Putamen (tissue), 1 donor: Measurements from ENCODE around the gene CELF2.
"Not testable (repeated sequence)": the region's sequence is repeated elsewhere in the genome, so short reads cannot be mapped to it uniquely, and the experiment has no call there.

ENCODE experiments used
- DNase-seq: peaks from one replicate; pipeline ENCODE4 v3.0.0-alpha.2; 2016; ENCODE audit warnings: low spot score

CELF2 gene

DNA sequence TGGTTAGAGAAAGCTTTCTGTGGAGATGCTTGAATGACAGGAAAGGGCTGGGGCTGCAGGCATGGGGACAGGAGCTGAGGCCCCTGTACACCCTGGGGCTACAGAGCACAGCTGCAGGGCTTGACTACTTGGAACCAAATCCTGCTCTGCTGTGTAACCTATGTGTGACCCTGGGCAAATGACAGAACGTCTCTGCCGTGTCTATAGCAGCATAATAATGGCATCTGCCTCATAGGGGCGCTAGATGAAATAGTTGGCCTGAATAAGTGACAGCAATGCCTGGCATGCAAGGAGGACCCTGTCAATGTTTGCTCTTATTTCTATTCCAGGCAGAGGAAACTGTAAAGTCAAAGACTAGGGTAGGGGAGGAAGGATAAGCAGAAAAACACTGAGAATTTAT, 339.8 kb downstream of the CELF2 start:
- DNase-seq, result no peak

DNA sequence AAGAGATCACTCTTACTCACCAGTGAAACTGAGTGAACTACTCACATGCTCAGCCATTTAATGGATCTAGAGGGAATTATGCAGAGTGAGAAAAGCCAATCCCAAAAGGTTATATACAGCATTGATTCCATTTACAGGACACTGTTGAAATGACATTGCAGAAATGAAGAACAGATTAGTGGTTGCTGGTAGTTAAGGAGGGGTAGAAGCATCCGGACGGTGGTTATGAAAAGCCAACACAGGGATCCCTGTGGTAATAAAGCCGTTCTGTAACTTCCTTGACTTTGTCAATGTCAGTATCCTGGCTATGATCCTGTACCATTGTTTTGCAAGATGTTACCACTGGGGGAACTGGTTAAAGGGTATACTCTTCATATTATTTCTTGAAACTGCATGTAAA, 340.3 kb downstream of the CELF2 start:
- DNase-seq, result no peak

DNA sequence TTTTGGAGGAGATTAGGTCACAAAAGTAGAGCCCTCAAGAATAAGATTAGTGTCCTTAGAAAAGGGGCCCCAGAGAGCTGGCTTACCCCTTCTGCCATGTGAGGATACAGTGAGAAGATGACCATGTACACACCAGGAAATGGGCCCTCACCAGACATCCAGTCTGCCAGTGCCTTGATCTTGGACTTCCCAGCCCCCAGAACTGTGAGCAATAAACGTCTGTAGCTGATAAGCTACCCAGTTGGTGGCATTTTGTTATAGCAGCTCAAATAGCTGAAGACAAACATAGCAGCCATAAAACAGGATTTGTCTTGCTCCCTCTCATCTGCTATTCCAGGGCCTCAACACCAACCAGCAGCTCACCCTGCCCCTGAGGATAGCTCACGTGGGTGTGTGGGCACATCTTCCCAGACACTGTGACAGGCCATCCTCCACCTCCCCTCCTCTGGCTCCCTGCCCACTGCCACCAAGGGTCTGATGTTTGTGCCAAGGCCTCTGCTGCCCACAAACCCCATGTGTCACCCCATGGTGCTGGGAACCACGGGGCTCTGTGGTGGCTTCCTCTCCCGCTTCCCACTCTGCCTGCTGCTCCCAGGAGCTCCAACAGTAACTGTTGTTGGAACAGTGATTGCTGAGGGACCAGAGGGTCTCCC, 341.4 kb downstream of the CELF2 start:
- DNase-seq, result no peak

DNA sequence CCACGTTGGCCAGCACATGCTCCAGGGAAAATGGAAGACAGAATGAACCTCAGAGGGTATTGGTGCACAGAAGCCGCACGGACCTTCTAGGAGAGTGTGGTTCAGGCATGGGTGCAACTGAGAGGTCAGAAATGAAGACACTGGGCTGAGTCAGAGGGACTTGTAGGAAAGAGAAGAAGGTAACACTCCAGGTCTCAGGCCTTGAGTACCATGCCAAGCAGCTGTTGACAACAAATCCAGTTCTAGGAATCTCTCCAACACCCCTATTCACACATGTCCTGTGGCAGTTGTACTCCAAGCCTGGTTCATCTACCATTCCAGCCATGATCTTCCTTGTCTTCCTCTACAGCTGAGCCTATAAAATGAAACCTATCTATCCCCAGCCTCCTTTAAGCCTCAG, 342.2 kb downstream of the CELF2 start:
- DNase-seq, result no peak

DNA sequence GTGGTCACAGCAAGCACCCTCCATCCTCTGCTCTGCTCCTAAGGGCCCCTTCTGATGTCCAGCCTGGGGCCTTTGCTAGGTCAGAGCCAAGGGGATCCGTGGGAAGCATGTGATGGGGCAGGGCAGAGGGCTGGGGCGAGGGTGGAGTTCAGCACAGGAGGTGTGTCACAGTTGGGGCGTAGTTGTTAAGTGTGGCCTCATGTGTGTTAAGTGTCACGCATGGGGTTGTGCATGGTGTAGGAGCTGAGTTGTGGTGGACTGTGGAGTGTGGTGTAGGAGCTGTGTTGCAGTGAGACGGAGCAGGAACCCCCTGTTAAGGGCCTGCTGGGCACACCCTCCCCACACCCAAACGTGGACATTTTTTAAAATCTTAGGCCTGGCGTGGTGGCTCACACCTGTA, 345.8 kb downstream of the CELF2 start:
- no peak for DNase-seq

DNA sequence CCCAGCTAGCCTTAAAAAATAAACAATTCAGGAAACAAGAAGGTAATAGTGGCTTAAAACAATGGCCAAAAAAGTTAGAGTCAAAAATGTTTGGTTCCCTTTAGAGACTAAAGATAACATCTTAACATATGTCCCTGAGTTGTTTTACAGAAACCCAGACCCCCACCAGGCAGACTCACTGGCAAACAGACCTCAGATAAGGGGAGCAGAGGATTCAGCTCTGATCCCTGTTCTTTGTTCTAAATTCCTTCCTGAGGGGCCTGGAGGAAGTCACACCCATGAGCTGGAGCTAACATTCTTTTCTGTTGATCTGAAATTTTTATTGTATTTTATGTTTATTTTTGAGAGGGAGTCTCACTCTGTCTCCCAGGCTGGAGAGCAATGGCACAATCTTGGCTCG, 346.6 kb downstream of the CELF2 start:
- DNase-seq, result no peak

DNA sequence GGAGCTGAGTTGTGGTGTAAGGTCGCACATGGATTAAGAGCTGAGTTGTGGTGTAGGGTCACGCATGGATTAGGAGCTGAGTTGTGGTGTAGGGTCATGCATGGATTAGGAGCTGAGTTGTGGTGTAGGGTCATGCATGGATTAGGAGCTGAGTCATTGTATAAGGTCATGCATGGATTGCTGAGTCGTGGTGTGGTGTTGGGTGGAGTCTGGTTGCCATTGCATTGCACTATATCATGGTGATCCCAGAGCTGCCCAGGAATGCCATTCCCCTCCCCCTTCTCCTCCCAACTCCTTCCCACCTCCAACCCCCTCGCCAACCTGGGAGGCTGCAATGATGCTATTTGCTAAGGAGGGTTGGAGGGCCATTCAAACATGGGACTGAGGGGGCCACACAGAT, 349.2 kb downstream of the CELF2 start:
- DNase-seq, result not testable (repeated sequence)

DNA sequence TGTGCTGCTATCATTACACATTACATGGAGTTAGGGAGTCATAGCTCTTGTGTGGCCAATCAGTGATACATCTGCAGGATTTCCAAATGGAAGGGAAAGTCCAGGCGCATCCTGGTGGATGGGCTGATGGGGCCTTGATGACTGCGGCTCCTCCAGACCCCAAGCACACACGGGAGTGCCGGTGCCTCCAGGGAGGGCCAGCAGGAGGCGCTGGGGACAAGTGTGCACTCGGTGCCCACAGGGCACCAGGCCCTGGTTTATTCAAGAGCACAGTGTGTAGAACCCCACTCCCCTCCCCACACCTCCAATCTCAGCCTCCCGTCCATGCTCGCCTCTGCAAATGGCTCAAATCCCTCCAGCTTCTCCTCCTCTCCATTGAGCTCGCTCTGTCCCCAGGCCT, 349.8 kb downstream of the CELF2 start:
- no peak for DNase-seq

DNA sequence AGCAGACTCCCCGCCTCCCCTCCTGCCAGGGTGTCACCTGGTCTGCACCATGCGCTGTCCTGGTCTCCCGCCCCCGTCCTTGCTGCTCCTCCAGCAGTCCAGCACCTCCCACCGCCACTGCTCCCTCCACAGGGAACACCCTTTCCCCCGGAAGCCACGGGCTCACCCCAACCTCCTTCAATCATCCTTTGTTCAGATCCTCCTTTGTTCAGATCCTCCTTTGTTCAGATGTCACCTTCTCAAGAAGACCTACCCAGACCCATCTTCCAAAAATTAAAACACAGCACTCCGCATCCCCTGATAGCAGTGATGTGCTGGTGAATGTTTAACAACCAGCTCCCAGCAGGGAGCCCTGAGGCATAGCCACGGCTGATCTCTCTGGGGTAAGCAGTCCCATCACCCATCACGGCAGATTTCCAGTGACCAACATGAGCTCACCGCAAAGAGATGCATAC, 356.1 kb downstream of the CELF2 start:
- DNase-seq, result no peak

DNA sequence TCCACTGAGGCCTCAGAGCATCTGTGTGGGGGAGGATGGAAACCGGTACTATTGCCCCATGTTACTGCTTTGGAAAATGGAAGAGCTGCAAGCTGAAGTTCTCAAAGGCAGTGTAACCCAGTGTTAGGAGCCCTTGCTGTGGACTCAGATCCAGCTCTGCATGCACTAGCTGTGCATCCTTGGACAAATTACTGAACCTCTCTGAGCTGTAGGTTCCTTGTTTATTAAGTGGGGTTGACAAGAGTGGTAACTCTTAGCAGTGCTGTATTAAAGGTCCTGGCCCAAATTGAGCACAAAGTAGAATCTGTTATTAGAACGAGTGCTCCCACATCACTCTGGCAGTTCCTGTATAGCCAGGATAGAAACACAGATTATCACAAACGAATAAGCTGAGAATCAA, 359.6 kb downstream of the CELF2 start:
- DNase-seq, result no peak

DNA sequence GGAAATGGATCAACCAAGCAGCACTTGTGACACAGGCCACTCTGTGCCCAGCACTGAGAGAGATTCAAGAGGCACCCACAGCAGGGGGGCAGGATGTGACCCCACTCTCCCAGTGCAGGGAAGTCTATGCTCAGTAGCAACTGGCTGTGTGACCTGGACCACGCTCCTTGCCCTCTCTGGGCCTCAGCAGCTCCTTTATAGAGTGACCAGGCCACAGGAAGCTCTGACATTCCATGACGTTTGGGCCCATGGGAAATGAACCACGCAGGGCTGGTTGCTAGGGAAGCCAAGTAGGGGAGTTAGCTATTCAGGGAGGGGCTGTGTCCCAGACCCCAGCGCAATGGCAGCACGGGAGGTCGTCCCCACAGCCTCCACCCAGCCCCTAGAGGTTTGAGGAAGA, 361.2 kb downstream of the CELF2 start:
- no peak for DNase-seq

DNA sequence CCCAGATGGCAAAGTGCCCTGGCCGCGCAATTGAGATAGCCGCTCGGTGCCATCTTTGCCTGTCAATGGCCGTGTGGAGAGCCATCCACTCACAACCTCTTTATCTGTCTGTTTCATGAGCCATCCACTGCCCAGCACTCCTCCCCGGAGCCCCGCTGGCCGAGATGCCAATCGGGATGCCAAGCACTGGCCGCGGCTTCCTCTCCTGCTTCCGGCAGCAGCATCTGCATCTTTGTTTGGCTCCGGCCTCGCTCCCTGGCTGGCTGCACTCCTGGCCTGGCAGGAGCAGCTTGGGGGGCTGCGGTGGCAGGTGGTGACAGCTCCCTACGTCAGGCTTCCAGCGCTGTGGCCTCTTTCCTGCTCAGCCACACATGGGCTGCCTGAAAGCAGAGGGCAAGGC, 362.1 kb downstream of the CELF2 start:
- DNase-seq, result no peak

DNA sequence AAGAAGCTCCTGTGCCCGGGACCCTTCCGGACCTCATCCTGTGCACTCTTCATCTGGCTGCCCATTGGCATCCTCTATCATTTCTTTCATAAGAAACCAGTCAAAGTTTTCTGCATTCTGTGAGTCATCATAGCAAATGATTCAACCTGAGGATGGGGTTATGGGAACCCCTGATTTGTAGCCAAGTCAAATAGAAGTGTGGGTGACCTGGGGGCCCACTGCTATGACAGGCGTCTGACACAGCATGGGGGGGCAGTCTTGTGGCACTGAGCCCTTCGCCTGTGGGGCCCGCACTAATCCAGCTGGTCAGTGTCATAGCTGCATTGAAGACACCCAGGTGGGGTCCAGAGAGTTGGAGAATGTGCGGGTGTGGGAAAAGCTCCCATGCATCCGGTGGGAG, 363.4 kb downstream of the CELF2 start:
- DNase-seq, result no peak

DNA sequence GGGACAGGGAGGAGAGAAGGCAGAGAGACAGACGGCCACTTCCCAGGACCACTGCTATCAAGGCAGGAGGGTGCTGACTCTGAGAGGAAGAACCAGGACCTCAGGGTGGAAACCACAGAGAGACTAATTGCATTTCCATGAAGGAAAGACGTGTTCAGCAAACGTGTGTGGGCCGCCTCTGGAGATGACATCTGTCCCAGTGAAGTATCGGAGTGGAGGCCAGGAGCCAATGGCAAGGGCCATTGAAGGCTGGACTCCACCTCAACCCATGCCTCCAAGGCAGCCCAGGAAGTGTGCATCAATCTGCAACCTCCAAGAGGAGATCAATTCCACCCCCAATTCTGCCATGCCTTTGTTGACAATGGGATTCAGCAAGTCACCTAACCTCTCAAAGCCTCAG, 363.8 kb downstream of the CELF2 start:
- DNase-seq, result no peak

DNA sequence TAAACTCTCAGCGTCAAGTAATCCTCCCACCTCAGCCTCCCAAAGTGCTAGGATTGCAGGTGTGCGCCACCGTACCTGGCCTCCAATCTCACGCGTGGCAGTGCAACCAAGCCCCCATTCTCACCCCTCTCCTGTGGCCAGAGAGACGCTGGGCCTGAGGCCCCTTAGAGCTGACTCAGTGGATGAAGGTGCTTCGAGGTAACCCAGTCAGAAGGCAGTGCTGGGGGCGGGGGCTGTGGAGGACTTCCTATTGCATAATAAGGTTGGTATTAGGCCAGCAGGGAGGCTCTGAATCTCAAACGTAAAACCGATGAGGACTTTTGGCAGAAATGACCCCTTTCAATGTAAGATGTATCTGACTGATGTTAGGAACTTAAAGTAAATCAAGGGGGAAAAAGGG, 364.5 kb downstream of the CELF2 start:
- no peak for DNase-seq

DNA sequence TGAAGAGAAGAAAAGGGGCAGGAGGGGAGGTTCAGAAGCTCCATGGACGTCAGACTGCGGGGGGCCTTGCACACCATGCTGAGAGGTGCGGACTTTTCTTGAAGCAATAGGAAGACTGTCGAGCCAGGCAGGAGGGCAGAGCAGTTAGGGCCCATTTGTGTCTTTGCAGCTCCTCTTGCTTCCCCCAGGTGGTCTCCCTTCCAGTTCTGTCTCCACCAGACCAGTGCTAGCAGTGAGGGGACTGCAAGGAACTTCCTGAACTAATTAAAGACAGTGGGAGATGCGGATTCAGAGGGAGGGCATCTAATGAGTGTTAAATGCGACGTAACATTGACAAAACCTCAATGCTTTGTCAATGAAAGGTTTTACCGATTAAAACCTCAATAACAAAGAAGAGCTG, 368.4 kb downstream of the CELF2 start:
- DNase-seq, result no peak
